RWPE1 (cell line): ENCODE data around the gene NKX2-3.
A peak's percentile ranks its signal among the peaks of the same experiment; 100 is the strongest.

Experiments
- CTCF ChIA-PET: fragments of 350-600 bp; sonication (Branson Sonifier 250); formaldehyde crosslinking; extraction: SDS; loops from one replicate; lab custom pipeline; 2021; lab: Yijun Ruan, JAX
- POLR2A ChIA-PET: fragments of 400-600 bp; formaldehyde crosslinking; extraction: SDS; loops from one replicate; lab custom pipeline; 2020; ENCODE audit warnings: antibody characterized with exemption; ENCODE audit not compliant: low non-redundant PET; lab: Yijun Ruan, JAX
- DNase-seq: peaks from one replicate; pipeline ENCODE4 v3.0.0; 2012; ENCODE audit warnings: low spot score
- H3K27ac ChIP-seq: fragments of 450-650 bp; 2 replicates; pipeline ENCODE4 v1.5.1; 2017
- CTCF ChIP-seq: fragments of 450-650 bp; conservative IDR thresholded peaks from 2 replicates; pipeline ENCODE4 v1.5.1; 2017; ENCODE audit warnings: low read depth, mild to moderate bottlenecking

NKX2-3 gene

GRCh38 chr10:99551616-99552015, 18.9 kb downstream of the NKX2-3 start:
- CTCF ChIA-PET = interaction anchor here (0.8 to 1.8 kb wide), 2 partner anchors 9 to 115 kb away, joined by 3 to 5 read pairs; no protein-coding TSS in a partner anchor
- H3K27ac ChIP-seq = no peak overlapping the region
- no peak for DNase-seq
- POLR2A ChIA-PET = no interaction called here
- no peak for TF ChIP-seq CTCF

DNA sequence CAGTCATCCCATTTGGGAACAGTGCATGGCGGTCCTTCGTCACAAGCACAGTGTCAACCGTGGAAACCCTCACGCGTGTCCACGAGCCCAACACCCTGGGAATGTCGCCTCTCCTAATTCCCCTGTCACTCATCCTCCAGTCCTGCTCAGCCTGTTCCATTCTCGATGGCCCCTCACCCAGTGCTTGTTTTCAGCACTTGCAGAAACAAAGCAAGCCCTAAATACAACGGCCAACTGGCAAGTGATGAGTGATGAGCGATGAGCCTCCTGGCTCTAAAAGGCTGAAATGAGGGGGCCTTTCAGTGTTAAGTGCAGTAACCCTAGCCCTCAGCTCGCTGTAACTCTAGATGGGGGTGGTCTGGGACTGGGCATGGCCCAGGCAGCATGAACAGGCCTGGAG, 22.6 kb downstream of the NKX2-3 start:
- ChIA-PET CTCF (no interaction called here), POLR2A (no interaction called here)
- TF ChIP-seq CTCF = no peak
- DNase-seq = no peak
- no peak overlapping the region for H3K27ac ChIP-seq

- POLR2A ChIA-PET = no interaction called here
- H3K27ac ChIP-seq = no peak overlapping the region
- TF ChIP-seq CTCF = no peak
- DNase-seq = no peak
- CTCF ChIA-PET = no interaction called here
Measured at GRCh38 chr10:99555825-99556523, 23.2 kb downstream of the NKX2-3 start.

- POLR2A ChIA-PET = no interaction called here
Measured at GRCh38 chr10:99557044-99557443, 24.3 kb downstream of the NKX2-3 start.

DNA sequence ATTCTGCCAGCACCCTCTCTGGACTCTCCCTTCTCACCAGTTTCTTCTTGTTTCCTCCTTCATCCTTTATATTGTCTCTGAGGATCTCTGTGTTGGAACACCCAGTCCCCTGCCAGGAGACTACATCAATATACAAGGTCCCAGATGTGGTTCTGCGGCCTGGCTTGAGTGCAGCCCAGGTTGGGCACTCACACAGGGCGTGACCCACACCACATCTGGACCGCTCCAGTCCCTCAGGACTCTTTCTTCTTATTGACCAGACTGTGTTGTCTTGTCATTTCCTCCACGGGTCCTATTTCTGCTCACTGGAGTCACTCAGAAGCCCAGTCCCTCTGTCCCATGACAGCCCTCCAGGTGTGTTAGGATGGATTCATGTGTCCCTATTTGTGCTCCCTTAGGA, 26.0 kb downstream of the NKX2-3 start:
- no peak for TF ChIP-seq CTCF
- POLR2A ChIA-PET = no interaction called here
- CTCF ChIA-PET = interaction anchor here (0.6 to 2.8 kb wide), 3 partner anchors 54 to 1423 kb away, joined by 6 to 17 read pairs (median 9); no protein-coding TSS in a partner anchor
- no peak for DNase-seq
- H3K27ac ChIP-seq = no peak overlapping the region

More at GRCh38 chr10:99557044-99557443, 24.3 kb downstream of the NKX2-3 start:
- no peak for TF ChIP-seq CTCF
- CTCF ChIA-PET = interaction anchor here (0.5 to 1.7 kb wide), 3 partner anchors 10 to 56 kb away, joined by 3 to 14 read pairs (median 5); no protein-coding TSS in a partner anchor
- DNase-seq = no peak
- no peak overlapping the region for H3K27ac ChIP-seq

DNA sequence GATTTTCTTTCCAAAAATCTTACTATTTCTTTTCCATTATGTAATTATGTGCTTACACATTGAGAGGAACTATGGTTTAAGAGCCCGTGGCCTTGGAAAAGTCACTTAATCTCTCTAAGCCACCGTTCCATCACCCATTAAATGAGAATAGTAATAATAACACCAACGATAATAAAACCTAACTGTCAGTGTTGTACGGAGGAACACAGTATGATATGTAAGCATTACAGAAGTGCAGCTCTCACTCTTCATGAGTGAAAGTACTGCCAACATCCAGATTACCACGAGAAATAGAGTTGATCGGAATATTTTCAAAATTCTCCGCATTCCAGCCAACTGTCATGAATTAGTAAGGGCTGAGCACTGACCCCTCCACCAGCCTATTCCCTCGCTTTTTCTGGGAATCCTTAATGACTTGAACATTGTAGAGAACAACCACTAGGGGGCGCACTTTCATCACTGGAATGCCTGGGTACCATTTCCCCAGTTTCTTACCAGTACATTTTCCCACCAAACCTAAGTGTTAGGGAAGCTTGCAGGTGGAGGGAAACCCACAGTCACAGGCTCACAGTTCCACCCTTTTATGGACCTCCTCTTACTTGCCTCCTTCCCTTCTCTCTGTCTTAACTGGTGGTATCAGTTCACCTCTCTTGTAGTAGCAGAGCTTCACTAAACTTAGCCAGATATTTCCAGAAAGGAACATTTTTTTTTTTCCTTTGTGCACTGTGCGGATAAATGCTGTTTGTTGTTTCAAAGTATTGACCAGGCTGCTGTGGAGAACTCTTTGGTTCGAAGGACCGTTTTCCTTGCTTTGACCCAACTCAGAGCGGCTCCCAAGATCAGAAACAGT, 27.8 kb downstream of the NKX2-3 start:
- TF ChIP-seq CTCF = peak; percentile 73
- POLR2A ChIA-PET = no interaction called here
- DNase-seq = peak; percentile 67
- CTCF ChIA-PET = interaction anchor here (0.6 to 2.8 kb wide), 24 partner anchors 9 to 773 kb away, joined by 3 to 17 read pairs (median 4); no protein-coding TSS in a partner anchor
- no peak overlapping the region for H3K27ac ChIP-seq
